GM12878 (cell line): ENCODE results near the gene TBC1D19. TPM values are rescaled to one million over a fixed set of nuclear protein-coding genes. Genes with fewer than 3 reads are reported as not detected.

Source experiments
- ATAC-seq: fragments of 200-7000 bp; cut with Tn5 transposase; 3 replicates; pipeline ENCODE4 v1.9.1; 2020; ENCODE audit warnings: mild to moderate bottlenecking, moderate library complexity
- BruUV-seq: library from RNA; stranded (reverse); fragments of 400-500 nt; replicated peaks from 2 replicates; lab custom pipeline; 2021; lab: Mats Ljungman, UMichigan
- CTCF ChIA-PET: fragments of 300-600 bp; sonication (Branson Sonifier 250); formaldehyde crosslinking; extraction: SDS; loops from one replicate; lab custom pipeline; 2021; ENCODE audit warnings: inconsistent platforms; lab: Yijun Ruan, JAX
- POLR2A ChIA-PET: fragments of 350-600 bp; formaldehyde crosslinking; extraction: SDS; loops from one replicate; lab custom pipeline; 2021; ENCODE audit warnings: inconsistent platforms; lab: Charles Lee
- RAD21 ChIA-PET: fragments of 300-600 bp; sonication (Branson Sonifier 250); formaldehyde crosslinking; loops from one replicate; lab custom pipeline; 2023; ENCODE audit warnings: antibody characterized with exemption; ENCODE audit not compliant: unreplicated experiment; lab: Charles Lee
- SMC1A ChIA-PET: fragments of 300-600 bp; sonication (Branson Sonifier 250); formaldehyde crosslinking; loops from one replicate; lab custom pipeline; 2023; ENCODE audit not compliant: unreplicated experiment, uncharacterized antibody; lab: Charles Lee
- DNase-seq: peaks from one replicate; pipeline ENCODE4 v3.0.0-alpha.2; 2011; ENCODE audit warnings: low read depth, low spot score
- FAIRE-seq: peaks from 3 replicates; lab custom pipeline; 2011; peaks lifted over from hg19 to GRCh38; lab: Jason Lieb, UNC
- H2AFZ ChIP-seq: 2 replicates; pipeline ENCODE4 v1.6.0; 2011; ENCODE audit warnings: low read depth, low read length, control low read depth; ENCODE audit not compliant: control insufficient read depth
- H3K27ac ChIP-seq: 2 replicates; pipeline ENCODE4 v1.5.1; 2011; ENCODE audit warnings: control low read depth; ENCODE audit not compliant: control insufficient read depth, insufficient read depth
- H3K27me3 ChIP-seq, 2 experiments: replicated peaks in 1 of 2; 2 replicates each; pipeline versions ENCODE4 v1.6.0 to v1.6.1; 2011; ENCODE audit warnings: low read length in 1 of 2; ENCODE audit not compliant: control insufficient read depth in 2 of 2, insufficient read depth in 2 of 2
- H3K36me3 ChIP-seq, 2 experiments: 2 replicates each; pipeline ENCODE4 v1.5.1; 2011; ENCODE audit warnings: low read length in 1 of 2; ENCODE audit not compliant: control insufficient read depth in 2 of 2, insufficient read depth in 2 of 2
- H3K4me1 ChIP-seq: 2 replicates; pipeline ENCODE4 v1.6.1; 2011; ENCODE audit warnings: mild to moderate bottlenecking, low read length, moderate library complexity, mixed read lengths; ENCODE audit not compliant: control insufficient read depth, insufficient read depth
- H3K4me2 ChIP-seq: 2 replicates; pipeline ENCODE4 v1.6.0; 2011; ENCODE audit warnings: control low read depth; ENCODE audit not compliant: control insufficient read depth, insufficient read depth
- H3K4me3 ChIP-seq: fragments of 200-600 bp; sonication (generic); 2 replicates; pipeline ENCODE4 v1.5.1; 2016
- H3K79me2 ChIP-seq: 2 replicates; pipeline ENCODE4 v1.6.0; 2011; ENCODE audit warnings: low read length; ENCODE audit not compliant: control insufficient read depth, insufficient read depth
- H3K9ac ChIP-seq: 2 replicates; pipeline ENCODE4 v1.8.0; 2011; ENCODE audit warnings: low read length, control low read depth, mixed read lengths; ENCODE audit not compliant: control insufficient read depth, insufficient read depth
- H3K9me3 ChIP-seq: replicated peaks from 3 replicates; pipeline ENCODE4 v1.5.1; 2011; ENCODE audit warnings: mild to moderate bottlenecking, low read length; ENCODE audit not compliant: control insufficient read depth, insufficient read depth
- H4K20me1 ChIP-seq: 2 replicates; pipeline ENCODE4 v1.6.0; 2011; ENCODE audit not compliant: control insufficient read depth, insufficient read depth
- BCL3 ChIP-seq: IDR thresholded peaks from 2 replicates; pipeline ENCODE4 v1.6.1; 2011; ENCODE audit warnings: borderline replicate concordance, low read depth, mild to moderate bottlenecking, moderate library complexity, low read length; ENCODE audit not compliant: insufficient read depth, poor library complexity, severe bottlenecking
- CBFB ChIP-seq: IDR thresholded peaks from 2 replicates; pipeline ENCODE4 v1.6.1; 2016; ENCODE audit warnings: antibody characterized with exemption, low read depth
- CREB1 ChIP-seq: IDR thresholded peaks from 2 replicates; pipeline ENCODE4 v1.6.1; 2012; ENCODE audit warnings: low read depth, mild to moderate bottlenecking, inconsistent platforms
- IRF4 ChIP-seq: IDR thresholded peaks from 2 replicates; pipeline ENCODE4 v1.6.1; 2011; ENCODE audit warnings: low read depth, low read length
- JUNB ChIP-seq: IDR thresholded peaks from 2 replicates; pipeline ENCODE4 v1.6.1; 2016; ENCODE audit warnings: antibody characterized with exemption, mild to moderate bottlenecking
- PML ChIP-seq: IDR thresholded peaks from 2 replicates; pipeline ENCODE4 v1.6.1; 2012; ENCODE audit warnings: low read length, inconsistent platforms
- SPI1 ChIP-seq: IDR thresholded peaks from 2 replicates; pipeline ENCODE4 v1.6.1; 2011; ENCODE audit warnings: low read depth, mild to moderate bottlenecking, low read length, moderate library complexity, borderline replicate concordance; ENCODE audit not compliant: insufficient read depth
- ZNF207 ChIP-seq: fragments of 450-650 bp; IDR thresholded peaks from 2 replicates; pipeline ENCODE4 v1.6.1; 2014; ENCODE audit warnings: antibody characterized with exemption, mild to moderate bottlenecking, borderline replicate concordance
- WGBS: methylation state at CpG from one replicate; pipeline ENCODE4 v1.1.6; 2016; ENCODE audit warnings: low lambda C conversion rate; ENCODE audit not compliant: insufficient replicate concordance, insufficient coverage; ENCODE audit errors: missing lambda C conversion rate; 5-methylcytosine and 5-hydroxymethylcytosine counted together
- in situ Hi-C: fragments of 300-500 bp; cut with MboI; formaldehyde crosslinking; loops from 9 replicates; pipeline ENCODE4 v1.14.3; 2018; ENCODE audit warnings: mixed read lengths
- intact Hi-C: fragments of 100-400 bp; cut with micrococcal nuclease; formaldehyde crosslinking; loops from one replicate; pipeline ENCODE4 v1.14.2; 2022; ENCODE audit not compliant: unreplicated experiment
- polyA plus RNA-seq, 11 experiments: library from polyadenylated mRNA; depleted of rRNA in 4 of 11; unstranded in 6 of 11; stranded (reverse) in 5 of 11; fragments of >200 nt; fragmentation: Nextera tagmentation in 4 of 11; fragmentation: Illumina TruSeq in 1 of 11; extraction: Ambion mirVana in 4 of 11; extraction: Trizol in 1 of 11; gene quantifications; 1 replicate in 1 of 11; 2 replicates in 10 of 11; pipeline versions ENCODE4 v1.2.1 to v1.2.3, GENCODE V29; 2011 to 2016; ENCODE audit warnings: inconsistent platforms in 2 of 11, missing spikeins in 2 of 11, low read depth in 1 of 11
- total RNA-seq, 4 experiments: library from RNA; depleted of rRNA in 3 of 4; stranded (reverse); fragments of >200 nt in 3 of 4; fragmentation: Illumina TruSeq in 1 of 4; extraction: Trizol in 1 of 4; gene quantifications; 2 replicates each; pipeline versions ENCODE4 v1.2.1 to v1.2.3, GENCODE V29; 2013 to 2021

The TBC1D19 gene
- total and polyA plus RNA-seq, 10 of the 15 experiments (the other 5 are each of a cell fraction or from before 2014, with no cell fraction given): 0.29 to 3.9 (median 2.1) TPM

DNA sequence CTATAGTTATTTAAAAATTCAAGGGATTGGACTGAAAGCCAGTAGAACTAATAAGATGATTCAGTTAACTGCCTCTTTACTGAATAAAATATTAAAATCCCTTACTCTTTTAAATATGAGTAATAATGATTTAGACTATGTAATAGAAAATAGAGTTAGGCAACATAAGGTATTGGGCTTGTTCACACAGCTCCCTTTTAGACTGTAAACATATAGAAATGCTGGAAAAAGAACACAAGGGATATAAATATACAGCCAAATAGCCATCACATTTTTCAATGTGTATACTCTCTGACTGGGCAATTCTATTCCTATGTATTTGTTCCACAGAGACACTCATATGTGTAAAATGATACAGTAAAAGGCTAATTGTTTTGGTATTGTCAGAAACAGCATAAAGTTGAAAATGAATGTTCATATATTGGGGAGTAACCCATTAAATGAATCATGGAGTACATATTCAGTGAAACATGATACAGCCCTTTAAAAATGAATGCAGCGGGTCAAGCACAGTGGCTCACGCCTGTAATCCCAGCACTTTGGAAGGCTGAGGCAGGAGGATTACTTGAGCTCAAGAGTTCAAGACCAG lies 129.8 kb downstream of the TBC1D19 start:
- H3K9me3 ChIP-seq: no peaks in the 10 kb centered on the region
- ChIA-PET CTCF (no interaction called here), RAD21 (no interaction called here), SMC1A (no interaction called here), POLR2A (no interaction called here)
- no peak overlapping the region for H2AFZ ChIP-seq
- no peaks in the 10 kb centered on the region for H3K79me2 ChIP-seq
- DNase-seq (no peak), ATAC-seq (no peak), FAIRE-seq (no peak)
- H3K4me3 ChIP-seq: no peak overlapping the region
- no peaks in the 10 kb centered on the region for H4K20me1 ChIP-seq
- TF ChIP-seq JUNB (no peak), CBFB (no peak), ZNF207 (no peak), IRF4 (no peak), BCL3 (no peak)
- 100% methylated on average over 2 of the region's 2 CpGs for WGBS
- H3K4me2 ChIP-seq: no peak overlapping the region
- no peaks in the 10 kb centered on the region for H3K4me1 ChIP-seq
- intact Hi-C loops (no loop called here), in situ Hi-C loops (no loop called here)
- no peaks in the 10 kb centered on the region for H3K36me3 ChIP-seq
- no peaks in the 10 kb centered on the region for H3K27me3 ChIP-seq
- no TSS peak for BruUV-seq
- no peak overlapping the region for H3K9ac ChIP-seq
- H3K27ac ChIP-seq: no peak overlapping the region

DNA sequence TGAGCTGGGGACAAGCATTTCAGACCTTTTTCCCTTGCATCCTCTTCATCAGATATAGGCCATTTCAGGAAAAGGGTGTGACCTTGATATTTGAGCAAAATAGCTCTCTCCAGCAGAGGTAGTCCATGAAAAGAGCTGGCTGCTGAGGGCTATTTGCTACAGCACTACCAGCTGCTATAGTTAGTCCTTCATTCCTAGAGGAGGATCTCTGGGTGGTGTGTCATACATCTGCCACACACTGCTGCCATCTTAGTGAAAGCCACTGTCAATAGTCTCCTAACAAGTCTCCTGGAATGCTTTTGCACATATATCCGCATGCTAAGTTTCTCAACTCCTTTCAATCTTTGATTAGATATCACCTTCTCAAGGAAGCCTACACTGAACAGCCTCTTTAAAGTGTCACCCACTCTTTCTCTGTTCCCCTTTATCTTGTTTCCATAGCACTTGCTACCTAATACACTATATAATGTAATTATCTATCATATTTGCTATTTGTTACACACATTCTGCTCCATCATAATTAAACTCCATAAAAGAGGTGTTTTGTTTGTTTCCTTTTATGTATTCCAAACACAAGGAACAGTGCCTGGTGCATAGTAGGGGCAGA lies 131.9 kb downstream of the TBC1D19 start:
- DNase-seq (no peak), ATAC-seq (0 out of 3 replicates have a peak, but pooled peaks have one; percentile 34), FAIRE-seq (no peak)
- Histone ChIP-seq H3K4me3 (no peak overlapping the region), H2AFZ (no peak overlapping the region), H3K9ac (no peak overlapping the region), H3K36me3 (no peaks in the 10 kb centered on the region), H3K79me2 (no peaks in the 10 kb centered on the region), H3K4me2 (no peak overlapping the region), H3K27me3 (no peaks in the 10 kb centered on the region), H4K20me1 (no peaks in the 10 kb centered on the region), H3K4me1 (no peaks in the 10 kb centered on the region), H3K9me3 (no peaks in the 10 kb centered on the region), H3K27ac (no peak overlapping the region)
- CTCF ChIA-PET: no interaction called here
- POLR2A ChIA-PET: no interaction called here
- in situ Hi-C loops: no loop called here
- SMC1A ChIA-PET: no interaction called here
- 100% methylated on average over 1 of the region's 1 CpG for WGBS
- BruUV-seq: no TSS peak
- TF ChIP-seq SPI1 (peak; percentile 66), PML (no peak), JUNB (no peak), CREB1 (no peak)
- intact Hi-C loops: no loop called here
- RAD21 ChIA-PET: no interaction called here
